ENCODE data around the gene ATP2A1. TPM values are rescaled to one million over a fixed set of nuclear protein-coding genes. Genes with fewer than 3 reads are reported as not detected.
"Not testable (repeated sequence)": the region's sequence is repeated elsewhere in the genome, so short reads cannot be mapped to it uniquely, and the experiment has no call there.

Gene ATP2A1
- total and polyA plus RNA-seq, 8 donors: 0.12 to 21.7 (median 1.1) TPM; not detected in 2

- Histone ChIP-seq H3K36me3 (peaks cover 7 to 24% (median 19%) of the 10 kb centered on the region in 4 donors), H3K4me3 (peak overlapping the region; percentile 64 to 96 (median 66)), H3K27me3 (no peaks in the 10 kb centered on the region), H3K27ac (peak overlapping the region; percentile 92 to 100 (median 98)), H3K4me1 (peaks cover 4 to 31% (median 24%) of the 10 kb centered on the region in 4 donors), H3K9me3 (no peaks in the 10 kb centered on the region)
- intact Hi-C loops (cut with DNase I; ENCODE audit: low total_unique reads): no loop called here
- 35 to 53% (median 44%) methylated on average over 11 to 13 of the region's 13 CpGs for WGBS, 5 donors
- TF ChIP-seq POLR2A (IDR thresholded peaks at IDR 0.05) (no peak), CTCF (IDR thresholded peaks at IDR 0.05) (no peak)
- DNase-seq: peak; percentile 29 to 66
Observed at GRCh38 chr16:28923652-28924398, 45.5 kb downstream of the ATP2A1 start.

DNA sequence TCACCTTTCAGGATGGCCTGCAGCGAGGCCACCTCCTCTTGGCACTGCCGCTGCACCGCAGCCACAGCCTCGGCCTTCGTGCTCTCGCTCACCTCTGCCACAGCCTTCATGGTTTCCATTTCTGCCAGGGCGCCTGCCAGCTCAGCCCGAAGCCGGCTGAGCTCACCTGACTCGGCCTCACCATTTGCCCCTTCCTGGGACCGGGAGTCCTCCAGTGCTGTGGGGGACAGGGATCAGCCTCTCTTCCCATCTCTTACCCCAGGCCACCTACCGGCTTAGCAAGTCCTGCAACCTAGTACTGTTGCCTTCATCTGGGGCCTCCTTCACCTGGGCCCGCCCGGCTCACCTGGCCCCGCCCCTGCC lies 46.1 kb downstream of the ATP2A1 start:
- WGBS, 5 donors: 12 to 21% (median 17%) methylated on average over 6 to 15 of the region's 15 CpGs
- peak overlapping the region; percentile 92 to 100 (median 98) for H3K27ac ChIP-seq
- no peaks in the 10 kb centered on the region for H3K27me3 ChIP-seq
- H3K9me3 ChIP-seq: no peaks in the 10 kb centered on the region
- intact Hi-C loops (cut with DNase I; ENCODE audit: low total_unique reads): no loop called here
- TF ChIP-seq EP300 (IDR thresholded peaks at IDR 0.05) (no peak), CTCF (IDR thresholded peaks at IDR 0.05) (peak in 3 of 7 experiments; percentile 12 to 39 (median 31)), POLR2AphosphoS5 (IDR thresholded peaks at IDR 0.05) (peak in 1 of 3 donors; percentile 53)
- peak overlapping the region; percentile 64 to 96 (median 66) for H3K4me3 ChIP-seq
- no peak for DNase-seq
- H3K36me3 ChIP-seq: peaks cover 1 to 19% (median 13%) of the 10 kb centered on the region in 4 donors
- peaks cover 4 to 31% (median 24%) of the 10 kb centered on the region in 4 donors for H3K4me1 ChIP-seq

GRCh38 chr16:28924762-28925385 lies 46.6 kb downstream of the ATP2A1 start, which contains the start of gene RABEP2:
TSS of gene RABEP2 (minus strand) at chr16:28925238. CDS start at chr16:28925163, 75 bp downstream.
- intact Hi-C loops (cut with DNase I; ENCODE audit: low total_unique reads): no loop called here
- DNase-seq: peak; percentile 98 to 100
- peaks cover 0 to 14% (median 8%) of the 10 kb centered on the region in 4 donors for H3K36me3 ChIP-seq
- H3K4me3 ChIP-seq: peak within 1 kb of the TSS; percentile 64 to 96 (median 66)
- H3K27ac ChIP-seq: peak within 1 kb of the TSS; percentile 92 to 100 (median 98)
- 1 to 2% (median 1%) methylated on average over 20 to 66 of the region's 66 CpGs for WGBS, 5 donors
- no peaks in the 10 kb centered on the region for H3K27me3 ChIP-seq
- H3K4me1 ChIP-seq: peaks cover 4 to 31% (median 24%) of the 10 kb centered on the region in 4 donors
- TF ChIP-seq POLR2A (IDR thresholded peaks at IDR 0.05) (no peak), POLR2AphosphoS5 (IDR thresholded peaks at IDR 0.05) (peak; percentile 34 to 76 (median 71)), CTCF (IDR thresholded peaks at IDR 0.05) (peak in 1 of 7 experiments; percentile 2), EP300 (IDR thresholded peaks at IDR 0.05) (no peak)
- no peaks in the 10 kb centered on the region for H3K9me3 ChIP-seq

DNA sequence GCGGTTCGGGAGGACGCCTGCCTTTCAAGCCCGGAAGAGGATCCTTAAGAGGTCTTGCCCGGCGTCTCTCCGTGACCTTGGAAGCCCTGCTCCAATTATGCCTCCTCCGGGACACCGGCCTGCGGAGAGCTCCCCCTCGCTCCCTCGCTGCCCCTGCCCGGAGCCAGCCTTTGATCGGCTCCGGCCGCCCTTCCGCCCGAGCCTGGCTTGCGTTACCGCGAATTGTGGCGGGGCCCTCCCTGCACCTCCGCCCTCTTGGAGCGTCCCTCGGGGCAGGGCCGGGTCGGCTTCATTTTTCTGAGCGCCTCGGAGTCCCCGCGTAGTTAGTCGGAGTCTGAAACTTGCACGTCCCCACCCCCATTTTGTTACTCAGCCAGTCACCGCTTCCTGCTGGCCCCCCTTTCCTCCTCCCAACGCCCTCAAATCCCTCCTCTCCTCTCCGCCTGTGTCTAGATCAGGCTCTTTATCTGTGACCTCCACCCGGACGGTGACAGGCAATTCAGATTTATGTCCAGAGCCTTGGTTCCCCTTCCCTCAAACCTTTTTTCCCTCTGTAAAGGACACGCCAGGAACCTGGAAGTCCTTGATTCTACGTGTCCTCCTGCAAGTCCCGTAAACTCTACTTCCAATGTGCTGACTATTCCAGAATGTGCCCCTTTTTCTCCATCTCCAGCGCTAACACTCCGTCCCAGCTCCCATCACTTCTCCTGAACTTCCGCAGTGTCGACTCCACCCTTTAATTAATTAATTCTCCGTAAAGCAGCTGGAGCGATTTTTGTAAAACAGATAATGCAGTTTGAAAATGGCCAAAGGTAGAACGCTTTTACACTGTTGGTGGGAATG lies 47.3 kb downstream of the ATP2A1 start:
- intact Hi-C loops (cut with DNase I; ENCODE audit: low total_unique reads): no loop called here
- peak; percentile 62 to 94 for DNase-seq
- H3K4me3 ChIP-seq: peak overlapping the region; percentile 64 to 96 (median 66)
- no peaks in the 10 kb centered on the region for H3K27me3 ChIP-seq
- H3K36me3 ChIP-seq: peaks cover 0 to 8% (median 6%) of the 10 kb centered on the region in 4 donors
- no peak for TF ChIP-seq EP300 (IDR thresholded peaks at IDR 0.05)
- peak in 1 of 3 donors; percentile 6 for TF ChIP-seq POLR2AphosphoS5 (IDR thresholded peaks at IDR 0.05)
- TF ChIP-seq CTCF (IDR thresholded peaks at IDR 0.05): no peak
- TF ChIP-seq POLR2A (IDR thresholded peaks at IDR 0.05): no peak
- peak overlapping the region; percentile 92 to 100 (median 98) for H3K27ac ChIP-seq
- peaks cover 4 to 31% (median 24%) of the 10 kb centered on the region in 4 donors for H3K4me1 ChIP-seq
- H3K9me3 ChIP-seq: no peaks in the 10 kb centered on the region
- WGBS, 5 donors: 0 to 2% (median 1%) methylated on average over 40 to 48 of the region's 48 CpGs

- DNase-seq; intact Hi-C loops (cut with DNase I; ENCODE audit: low total_unique reads); H3K9me3 ChIP-seq; H3K27me3 ChIP-seq; H3K36me3 ChIP-seq: not testable (repeated sequence)
- peak overlapping the region in 3 of 4 donors; percentile 64 to 96 (median 66) for H3K4me3 ChIP-seq
- 69 to 73% (median 72%) methylated on average over 2 of the region's 2 CpGs for WGBS, 5 donors
- peaks cover 4 to 31% (median 24%) of the 10 kb centered on the region in 4 donors for H3K4me1 ChIP-seq
- H3K27ac ChIP-seq: peak overlapping the region in 4 of 5 donors; percentile 92 to 99 (median 98)
Observed at GRCh38 chr16:28926284-28926683, 48.0 kb downstream of the ATP2A1 start.
